Measurements from ENCODE around the gene FADS2.

The FADS2 gene

DNA sequence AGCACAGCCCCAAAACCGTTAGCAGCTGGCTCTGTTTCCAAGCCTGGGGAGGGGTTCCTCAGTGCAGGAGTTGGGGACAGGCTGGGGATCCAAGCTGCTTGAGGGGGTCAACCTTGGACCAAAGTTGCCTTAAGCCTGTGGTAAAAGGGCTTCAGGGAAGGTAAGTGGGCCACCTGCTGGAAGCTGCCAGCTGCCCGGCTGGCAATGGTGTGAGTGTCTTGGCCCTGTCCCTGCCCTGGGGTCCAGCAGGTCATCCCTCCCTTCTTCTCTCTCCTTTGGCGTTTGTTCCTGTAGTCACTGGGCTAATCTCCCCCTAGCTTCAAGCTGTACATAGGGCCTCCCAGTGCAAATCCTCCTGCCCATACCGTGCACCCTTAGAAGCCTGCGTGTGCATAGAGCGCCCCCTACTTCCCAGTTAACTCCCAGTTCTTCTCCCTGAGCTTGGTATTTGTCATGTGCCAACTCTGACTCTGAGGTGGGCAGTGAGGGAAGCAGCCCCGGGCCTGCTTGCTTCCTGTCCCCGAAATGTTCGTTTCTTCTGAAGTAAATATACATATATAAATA, 40.1 kb upstream of the FADS2 start:
- H3K4me3 ChIP-seq (ENCODE audit: low read length), result no peak overlapping the region
- peaks cover 54% of the 10 kb centered on the region for H3K36me3 ChIP-seq (ENCODE audit: insufficient read depth, low read length)
- no peak overlapping the region for H2AFZ ChIP-seq (ENCODE audit: low read depth, low read length)
- no peaks in the 10 kb centered on the region for H3K9me3 ChIP-seq (ENCODE audit: low read length)
- no peaks in the 10 kb centered on the region for H3K27me3 ChIP-seq (ENCODE audit: insufficient read depth, low read length)
- peaks cover 6% of the 10 kb centered on the region for H3K4me1 ChIP-seq (ENCODE audit: insufficient read depth, low read length)

DNA sequence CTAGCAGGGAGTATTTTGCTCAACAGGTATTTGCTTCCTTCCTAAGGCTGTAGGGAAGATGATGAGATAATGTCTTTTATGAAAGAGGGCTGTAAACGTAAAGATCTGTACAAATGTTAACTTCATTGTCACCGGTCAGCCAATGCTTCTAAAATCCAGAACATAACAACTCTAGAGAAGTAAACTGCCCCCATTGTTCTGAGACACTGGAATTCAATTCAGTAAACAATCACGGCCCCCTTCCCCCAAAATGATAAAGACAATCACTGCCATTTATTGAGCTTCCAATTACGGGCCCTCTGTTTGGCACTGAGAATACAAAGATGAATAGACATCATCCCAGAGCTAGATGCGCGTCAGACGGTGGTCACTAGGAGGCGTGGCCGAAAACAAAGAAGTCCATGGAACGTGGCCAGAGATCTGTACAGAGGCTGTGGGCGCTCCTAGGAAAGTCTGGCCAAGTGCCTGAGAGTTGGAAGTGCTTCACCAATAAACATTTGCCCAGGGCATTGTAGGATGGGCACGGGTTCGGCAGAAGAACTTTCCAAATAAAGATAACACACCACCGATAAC, 36.3 kb upstream of the FADS2 start:
- Histone ChIP-seq H2AFZ (ENCODE audit: low read depth, low read length) (peak overlapping the region; percentile 36), H3K4me1 (ENCODE audit: insufficient read depth, low read length) (peaks cover 20% of the 10 kb centered on the region), H3K9me3 (ENCODE audit: low read length) (no peaks in the 10 kb centered on the region), H3K4me3 (ENCODE audit: low read length) (peak overlapping the region; percentile 99), H3K27me3 (ENCODE audit: insufficient read depth, low read length) (no peaks in the 10 kb centered on the region), H3K36me3 (ENCODE audit: insufficient read depth, low read length) (peaks cover 58% of the 10 kb centered on the region)

GRCh38 chr11:61792310-61793082, 35.6 kb upstream of the FADS2 start, which contains the start of the genes FEN1 and TMEM258:
FEN1 (plus strand) TSS chr11:61792911; CDS start chr11:61795362, 2,451 bp downstream.
TMEM258 (minus strand) TSS chr11:61792599; CDS start chr11:61792558, 41 bp downstream.
- peak within 1 kb of the TSS; percentile 36 for H2AFZ ChIP-seq (ENCODE audit: low read depth, low read length)
- H3K36me3 ChIP-seq (ENCODE audit: insufficient read depth, low read length), result peaks cover 52% of the 10 kb centered on the region
- H3K27me3 ChIP-seq (ENCODE audit: insufficient read depth, low read length), result no peaks in the 10 kb centered on the region

DNA sequence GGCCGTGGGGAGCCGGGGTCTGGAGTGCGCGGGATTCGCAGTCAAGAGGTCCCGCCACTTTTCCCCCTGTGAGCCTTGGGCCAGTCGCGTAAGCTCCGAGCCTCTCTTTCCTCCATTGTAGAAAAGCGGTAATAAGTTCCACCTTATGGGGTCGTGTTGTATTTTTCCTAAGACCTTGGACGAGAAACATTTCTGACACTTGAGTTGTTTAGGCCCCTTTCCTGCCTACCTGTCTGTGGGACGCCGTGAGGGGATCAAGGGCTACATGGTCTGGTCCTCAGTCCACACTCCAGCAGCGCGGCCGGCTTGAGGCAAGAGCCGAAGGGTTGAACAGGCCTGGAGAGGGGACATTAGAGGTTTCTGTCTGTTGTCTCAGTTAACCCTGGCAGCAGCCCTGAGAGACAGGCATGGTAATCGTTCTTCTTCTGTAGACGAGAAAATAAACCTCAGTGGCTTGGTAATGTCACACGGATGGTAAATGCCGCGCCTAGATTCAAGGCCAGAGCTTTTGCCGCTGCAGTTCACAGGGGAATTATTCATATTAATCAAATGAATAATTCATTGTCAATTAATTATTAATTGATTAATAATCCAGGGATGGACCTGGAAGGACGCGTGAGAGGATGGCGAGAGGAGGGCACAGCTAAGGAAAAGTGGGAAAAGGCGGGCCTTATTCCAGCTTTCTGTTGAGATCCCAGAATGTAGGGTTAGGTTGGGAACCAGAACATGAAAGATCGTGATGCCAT, 34.8 kb upstream of the FADS2 start:
- H3K27me3 ChIP-seq (ENCODE audit: insufficient read depth, low read length), result no peaks in the 10 kb centered on the region
- H3K4me3 ChIP-seq (ENCODE audit: low read length), result peak overlapping the region; percentile 99
- peaks cover 20% of the 10 kb centered on the region for H3K4me1 ChIP-seq (ENCODE audit: insufficient read depth, low read length)
- peaks cover 49% of the 10 kb centered on the region for H3K36me3 ChIP-seq (ENCODE audit: insufficient read depth, low read length)
- peak overlapping the region; percentile 36 for H2AFZ ChIP-seq (ENCODE audit: low read depth, low read length)
- H3K9me3 ChIP-seq (ENCODE audit: low read length), result no peaks in the 10 kb centered on the region

More at GRCh38 chr11:61792310-61793082, 35.6 kb upstream of the FADS2 start, which contains the start of the genes FEN1 and TMEM258:
- Histone ChIP-seq H3K4me1 (ENCODE audit: insufficient read depth, low read length) (peaks cover 20% of the 10 kb centered on the region), H3K9me3 (ENCODE audit: low read length) (no peaks in the 10 kb centered on the region), H3K4me3 (ENCODE audit: low read length) (peak within 1 kb of the TSS; percentile 99)

DNA sequence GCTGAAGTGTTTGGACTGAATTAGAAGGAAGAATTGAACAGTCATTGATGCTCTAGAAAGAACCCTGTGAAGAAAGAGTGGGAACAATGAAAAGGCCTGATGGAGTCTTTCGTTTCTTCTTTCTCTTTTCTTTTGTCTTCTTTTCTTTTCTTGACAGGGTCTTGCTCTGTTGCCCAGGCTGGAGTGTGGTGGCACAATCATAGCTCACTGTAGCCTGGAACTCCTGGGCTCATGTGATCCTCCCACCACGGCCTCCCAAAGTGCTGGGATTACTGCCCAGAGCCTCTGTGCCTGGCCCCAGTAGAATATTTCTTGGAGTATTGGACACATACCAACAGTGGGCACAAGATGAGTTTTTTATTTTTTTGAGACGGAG, 34.3 kb upstream of the FADS2 start:
- peak overlapping the region; percentile 99 for H3K4me3 ChIP-seq (ENCODE audit: low read length)
- H3K9me3 ChIP-seq (ENCODE audit: low read length), result no peaks in the 10 kb centered on the region
- H3K27me3 ChIP-seq (ENCODE audit: insufficient read depth, low read length), result no peaks in the 10 kb centered on the region
- peaks cover 47% of the 10 kb centered on the region for H3K36me3 ChIP-seq (ENCODE audit: insufficient read depth, low read length)
- H3K4me1 ChIP-seq (ENCODE audit: insufficient read depth, low read length), result peaks cover 20% of the 10 kb centered on the region
- no peak overlapping the region for H2AFZ ChIP-seq (ENCODE audit: low read depth, low read length)

GRCh38 chr11:61794579-61794978, 33.5 kb upstream of the FADS2 start:
- H2AFZ ChIP-seq (ENCODE audit: low read depth, low read length), result no peak overlapping the region
- peaks cover 20% of the 10 kb centered on the region for H3K4me1 ChIP-seq (ENCODE audit: insufficient read depth, low read length)
- H3K27me3 ChIP-seq (ENCODE audit: insufficient read depth, low read length), result no peaks in the 10 kb centered on the region
- no peak overlapping the region for H3K4me3 ChIP-seq (ENCODE audit: low read length)
- no peaks in the 10 kb centered on the region for H3K9me3 ChIP-seq (ENCODE audit: low read length)
- peaks cover 46% of the 10 kb centered on the region for H3K36me3 ChIP-seq (ENCODE audit: insufficient read depth, low read length)

GRCh38 chr11:61795459-61795858, 32.6 kb upstream of the FADS2 start:
- Histone ChIP-seq H2AFZ (ENCODE audit: low read depth, low read length) (no peak overlapping the region), H3K4me3 (ENCODE audit: low read length) (no peak overlapping the region), H3K4me1 (ENCODE audit: insufficient read depth, low read length) (peaks cover 20% of the 10 kb centered on the region), H3K36me3 (ENCODE audit: insufficient read depth, low read length) (peaks cover 46% of the 10 kb centered on the region), H3K27me3 (ENCODE audit: insufficient read depth, low read length) (no peaks in the 10 kb centered on the region), H3K9me3 (ENCODE audit: low read length) (no peaks in the 10 kb centered on the region)

GRCh38 chr11:61795876-61796526, 32.1 kb upstream of the FADS2 start:
- no peak overlapping the region for H3K4me3 ChIP-seq (ENCODE audit: low read length)
- peaks cover 20% of the 10 kb centered on the region for H3K4me1 ChIP-seq (ENCODE audit: insufficient read depth, low read length)
- H3K36me3 ChIP-seq (ENCODE audit: insufficient read depth, low read length), result peaks cover 48% of the 10 kb centered on the region
- no peak overlapping the region for H2AFZ ChIP-seq (ENCODE audit: low read depth, low read length)
- no peaks in the 10 kb centered on the region for H3K27me3 ChIP-seq (ENCODE audit: insufficient read depth, low read length)
- no peaks in the 10 kb centered on the region for H3K9me3 ChIP-seq (ENCODE audit: low read length)

GRCh38 chr11:61797263-61797944, 30.7 kb upstream of the FADS2 start:
- H3K36me3 ChIP-seq (ENCODE audit: insufficient read depth, low read length), result peaks cover 61% of the 10 kb centered on the region
- peaks cover 14% of the 10 kb centered on the region for H3K4me1 ChIP-seq (ENCODE audit: insufficient read depth, low read length)
- no peaks in the 10 kb centered on the region for H3K27me3 ChIP-seq (ENCODE audit: insufficient read depth, low read length)
- no peak overlapping the region for H3K4me3 ChIP-seq (ENCODE audit: low read length)
- H3K9me3 ChIP-seq (ENCODE audit: low read length), result no peaks in the 10 kb centered on the region
- no peak overlapping the region for H2AFZ ChIP-seq (ENCODE audit: low read depth, low read length)

DNA sequence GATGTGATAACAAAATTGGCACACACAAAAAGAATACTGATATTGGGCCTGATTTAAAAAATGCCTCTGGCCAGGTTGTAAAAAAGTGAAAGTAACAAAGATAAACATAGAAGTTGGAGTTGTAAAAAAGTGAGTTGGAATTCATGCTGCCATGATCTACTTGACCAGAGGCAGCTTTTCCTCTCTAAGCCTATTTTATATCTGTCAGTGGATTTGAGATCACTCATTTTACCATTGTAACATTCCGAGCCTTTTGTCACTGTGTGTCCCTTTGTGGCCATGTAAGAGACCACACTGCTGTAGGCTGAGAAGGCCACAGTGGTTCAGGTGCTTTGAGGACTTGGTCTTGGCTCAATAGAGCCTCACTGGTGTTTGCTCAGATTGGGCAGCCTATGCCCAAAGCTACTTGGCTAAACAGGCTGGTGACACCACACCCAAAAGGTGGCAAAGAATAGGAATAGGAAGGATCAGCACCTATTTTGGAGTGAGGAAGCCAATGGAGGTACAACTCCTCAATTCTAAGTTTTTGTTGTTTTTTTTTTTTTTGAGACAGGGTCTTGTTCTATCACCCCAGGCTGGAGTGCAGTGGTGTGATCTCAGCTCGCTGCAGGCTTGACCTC, 28.3 kb upstream of the FADS2 start:
- Histone ChIP-seq H2AFZ (ENCODE audit: low read depth, low read length) (no peak overlapping the region), H3K9me3 (ENCODE audit: low read length) (no peaks in the 10 kb centered on the region), H3K4me1 (ENCODE audit: insufficient read depth, low read length) (no peaks in the 10 kb centered on the region), H3K36me3 (ENCODE audit: insufficient read depth, low read length) (peaks cover 80% of the 10 kb centered on the region), H3K4me3 (ENCODE audit: low read length) (no peak overlapping the region), H3K27me3 (ENCODE audit: insufficient read depth, low read length) (no peaks in the 10 kb centered on the region)

- H3K4me1 ChIP-seq (ENCODE audit: insufficient read depth, low read length), result no peaks in the 10 kb centered on the region
- no peak overlapping the region for H3K4me3 ChIP-seq (ENCODE audit: low read length)
- H3K36me3 ChIP-seq (ENCODE audit: insufficient read depth, low read length), result peaks cover 80% of the 10 kb centered on the region
These were observed 27.5 kb upstream of the FADS2 start for GRCh38 chr11:61800331-61801281.

More at GRCh38 chr11:61800331-61801281, 27.5 kb upstream of the FADS2 start:
- Histone ChIP-seq H3K27me3 (ENCODE audit: insufficient read depth, low read length) (no peaks in the 10 kb centered on the region), H3K9me3 (ENCODE audit: low read length) (no peaks in the 10 kb centered on the region), H2AFZ (ENCODE audit: low read depth, low read length) (no peak overlapping the region)

Data from neuron (in vitro differentiated cells).